Cardiac muscle cell (in vitro differentiated cells and primary cell): Measurements from ENCODE around the gene LRTM1. TPM values are rescaled to one million over a fixed set of nuclear protein-coding genes. Genes with fewer than 3 reads are reported as not detected.

Experiments used
- DNase-seq, 2 donors: peaks; one replicate each; pipeline versions ENCODE4 v3.0.0 to v3.0.0-alpha.2; 2010 to 2017; ENCODE audit warnings: low read depth in 1 of 2, low spot score in 1 of 2
- H3K27ac ChIP-seq: fragments of 200-600 bp; sonication (generic); 2 replicates; pipeline ENCODE4 v1.5.1; 2016
- H3K27me3 ChIP-seq: fragments of 200-600 bp; sonication (generic); 2 replicates; pipeline ENCODE4 v1.6.0; 2016; ENCODE audit warnings: control low read depth
- H3K36me3 ChIP-seq: fragments of 200-600 bp; sonication (generic); 2 replicates; pipeline ENCODE4 v1.5.1; 2016; ENCODE audit warnings: control low read depth
- H3K4me1 ChIP-seq: fragments of 200-600 bp; sonication (generic); 2 replicates; pipeline ENCODE4 v1.8.1; 2017; ENCODE audit warnings: low read depth, mild to moderate bottlenecking, mixed run types
- H3K4me3 ChIP-seq: fragments of 200-600 bp; sonication (generic); 2 replicates; pipeline ENCODE4 v1.5.1; 2016; ENCODE audit warnings: mild to moderate bottlenecking
- H3K9me3 ChIP-seq: fragments of 200-600 bp; sonication (generic); 2 replicates; pipeline ENCODE4 v1.5.1; 2017; ENCODE audit warnings: low read depth, mild to moderate bottlenecking, control low read depth
- polyA plus RNA-seq: library from polyadenylated mRNA; unstranded; fragments of >200 nt; fragmentation: Nextera tagmentation; extraction: Ambion mirVana; gene quantifications from 2 replicates; pipeline ENCODE4 v1.2.1, GENCODE V29; 2016
- total RNA-seq: library from RNA; depleted of rRNA; stranded (reverse); fragments of >200 nt; gene quantifications from 2 replicates; pipeline ENCODE4 v1.2.3, GENCODE V29; 2016
- TF ChIP-seq, protein P1 (sequence below): IDR thresholded peaks from 2 replicates; pipeline ENCODE4 v1.5.1; 2012; ENCODE audit warnings: low read depth, mild to moderate bottlenecking, low read length

Gene LRTM1
- total and polyA plus RNA-seq, 2 experiments from 2014 or later = 0.13 TPM; not detected in 1

DNA sequence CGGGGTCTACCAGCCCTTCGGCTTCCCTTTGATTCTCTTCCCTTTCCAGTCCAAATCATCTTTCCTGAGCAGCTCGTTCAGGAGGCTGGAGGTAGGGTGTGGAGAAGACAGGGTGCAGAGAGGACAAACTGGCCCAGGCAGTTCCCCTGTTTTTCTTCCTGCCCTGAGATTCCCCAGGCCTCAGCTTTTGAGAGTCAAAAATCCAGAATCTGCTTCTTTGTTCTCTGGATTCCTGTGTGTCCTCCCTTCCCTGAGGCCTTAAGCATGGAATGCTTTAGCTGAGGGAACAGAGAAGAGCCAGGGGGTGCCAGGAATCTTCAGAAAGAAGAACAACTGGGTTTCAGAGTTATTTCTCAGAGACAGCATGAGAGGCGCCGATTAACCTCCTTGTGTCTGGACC lies 26.7 kb upstream of the LRTM1 start:
- H3K27me3 ChIP-seq = no peaks in the 10 kb centered on the region
- H3K4me3 ChIP-seq = no peak overlapping the region
- TF ChIP-seq, protein P1, sequence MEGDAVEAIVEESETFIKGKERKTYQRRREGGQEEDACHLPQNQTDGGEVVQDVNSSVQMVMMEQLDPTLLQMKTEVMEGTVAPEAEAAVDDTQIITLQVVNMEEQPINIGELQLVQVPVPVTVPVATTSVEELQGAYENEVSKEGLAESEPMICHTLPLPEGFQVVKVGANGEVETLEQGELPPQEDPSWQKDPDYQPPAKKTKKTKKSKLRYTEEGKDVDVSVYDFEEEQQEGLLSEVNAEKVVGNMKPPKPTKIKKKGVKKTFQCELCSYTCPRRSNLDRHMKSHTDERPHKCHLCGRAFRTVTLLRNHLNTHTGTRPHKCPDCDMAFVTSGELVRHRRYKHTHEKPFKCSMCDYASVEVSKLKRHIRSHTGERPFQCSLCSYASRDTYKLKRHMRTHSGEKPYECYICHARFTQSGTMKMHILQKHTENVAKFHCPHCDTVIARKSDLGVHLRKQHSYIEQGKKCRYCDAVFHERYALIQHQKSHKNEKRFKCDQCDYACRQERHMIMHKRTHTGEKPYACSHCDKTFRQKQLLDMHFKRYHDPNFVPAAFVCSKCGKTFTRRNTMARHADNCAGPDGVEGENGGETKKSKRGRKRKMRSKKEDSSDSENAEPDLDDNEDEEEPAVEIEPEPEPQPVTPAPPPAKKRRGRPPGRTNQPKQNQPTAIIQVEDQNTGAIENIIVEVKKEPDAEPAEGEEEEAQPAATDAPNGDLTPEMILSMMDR = no peak
- H3K36me3 ChIP-seq = no peaks in the 10 kb centered on the region
- no peak for DNase-seq
- H3K9me3 ChIP-seq = no peaks in the 10 kb centered on the region
- peak overlapping the region; percentile 51 for H3K27ac ChIP-seq
- peaks cover 12% of the 10 kb centered on the region for H3K4me1 ChIP-seq

DNA sequence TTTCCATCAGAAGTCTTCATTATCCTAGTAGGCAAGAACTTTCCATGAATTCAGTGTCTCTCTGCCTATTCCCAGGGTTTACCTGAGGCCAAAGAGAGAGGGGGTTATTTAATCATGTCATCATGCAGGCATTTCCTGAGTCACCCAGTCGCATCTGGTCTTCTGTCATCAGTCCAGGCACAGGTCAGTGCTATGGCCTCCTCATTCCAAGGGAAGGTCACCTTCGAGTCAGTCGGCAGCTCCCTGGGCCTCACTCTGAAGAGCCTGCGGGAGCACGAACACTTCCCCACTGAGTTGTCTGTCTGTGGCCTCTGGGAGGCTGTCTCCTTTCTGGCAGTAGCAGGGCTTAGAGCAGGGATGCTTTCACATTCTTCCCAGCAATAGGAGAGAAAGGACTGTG lies 26.2 kb upstream of the LRTM1 start:
- H3K27ac ChIP-seq = peak overlapping the region; percentile 51
- H3K9me3 ChIP-seq = no peaks in the 10 kb centered on the region
- no peaks in the 10 kb centered on the region for H3K36me3 ChIP-seq
- peak; percentile 31 to 77 for DNase-seq
- no peaks in the 10 kb centered on the region for H3K27me3 ChIP-seq
- H3K4me1 ChIP-seq = peaks cover 12% of the 10 kb centered on the region
- TF ChIP-seq, protein P1 = no peak
- H3K4me3 ChIP-seq = no peak overlapping the region

DNA sequence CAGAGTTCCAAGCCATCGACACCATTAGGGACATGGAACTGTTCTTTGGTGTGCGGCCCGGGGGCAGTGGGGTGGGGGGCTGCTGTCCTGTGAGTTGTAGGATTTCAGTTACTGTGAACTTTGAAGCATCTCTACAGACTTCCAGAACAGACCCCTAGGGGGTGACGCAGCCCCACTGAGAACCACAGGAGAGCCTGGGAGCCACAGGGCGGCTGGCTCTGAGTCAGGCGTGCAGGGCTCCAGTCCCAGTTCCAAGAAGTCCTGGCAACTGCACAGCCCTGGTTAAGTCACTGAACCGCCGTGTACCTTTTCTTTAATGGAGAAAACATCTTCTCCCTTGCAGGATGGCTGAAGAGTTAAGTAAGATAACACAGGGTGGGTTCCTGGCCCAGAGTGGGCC lies 23.5 kb upstream of the LRTM1 start:
- H3K36me3 ChIP-seq = no peaks in the 10 kb centered on the region
- DNase-seq = peak; percentile 75 to 92
- TF ChIP-seq, protein P1 = peak; percentile 84
- no peaks in the 10 kb centered on the region for H3K27me3 ChIP-seq
- H3K27ac ChIP-seq = no peak overlapping the region
- H3K9me3 ChIP-seq = no peaks in the 10 kb centered on the region
- peaks cover 12% of the 10 kb centered on the region for H3K4me1 ChIP-seq
- no peak overlapping the region for H3K4me3 ChIP-seq

DNA sequence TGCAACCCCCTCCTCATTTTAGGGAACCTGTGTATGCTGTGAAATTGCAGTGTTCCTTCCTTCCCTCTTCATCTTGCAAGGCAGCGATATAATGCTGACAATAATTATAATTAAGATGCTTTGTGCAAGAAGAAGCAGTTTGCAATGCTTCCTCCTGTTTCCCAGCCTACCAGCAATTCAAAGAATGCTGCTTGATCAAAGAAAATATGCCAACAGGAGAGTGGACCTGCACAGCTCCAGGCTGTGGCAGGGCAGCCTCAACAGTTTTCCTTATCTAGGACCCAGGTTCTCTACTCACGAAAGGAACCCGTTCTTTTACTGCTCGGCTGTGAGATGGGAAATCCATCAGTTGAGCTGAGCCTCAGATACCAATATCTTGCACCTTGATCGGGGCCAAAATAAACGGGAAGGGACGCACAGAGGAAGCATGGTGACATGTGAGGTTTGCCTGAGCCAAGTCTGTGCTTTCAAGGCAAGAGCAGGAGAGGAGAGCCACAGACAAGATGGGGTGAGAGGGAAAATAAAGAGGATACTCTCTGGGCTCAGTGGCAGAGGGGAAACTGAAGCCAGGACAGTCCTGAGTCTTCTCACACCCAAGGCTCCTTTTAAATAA lies 22.6 kb upstream of the LRTM1 start:
- no peak overlapping the region for H3K27ac ChIP-seq
- no peaks in the 10 kb centered on the region for H3K36me3 ChIP-seq
- H3K9me3 ChIP-seq = no peaks in the 10 kb centered on the region
- TF ChIP-seq, protein P1 = no peak
- DNase-seq = no peak
- H3K4me3 ChIP-seq = no peak overlapping the region
- peaks cover 12% of the 10 kb centered on the region for H3K4me1 ChIP-seq
- no peaks in the 10 kb centered on the region for H3K27me3 ChIP-seq

DNA sequence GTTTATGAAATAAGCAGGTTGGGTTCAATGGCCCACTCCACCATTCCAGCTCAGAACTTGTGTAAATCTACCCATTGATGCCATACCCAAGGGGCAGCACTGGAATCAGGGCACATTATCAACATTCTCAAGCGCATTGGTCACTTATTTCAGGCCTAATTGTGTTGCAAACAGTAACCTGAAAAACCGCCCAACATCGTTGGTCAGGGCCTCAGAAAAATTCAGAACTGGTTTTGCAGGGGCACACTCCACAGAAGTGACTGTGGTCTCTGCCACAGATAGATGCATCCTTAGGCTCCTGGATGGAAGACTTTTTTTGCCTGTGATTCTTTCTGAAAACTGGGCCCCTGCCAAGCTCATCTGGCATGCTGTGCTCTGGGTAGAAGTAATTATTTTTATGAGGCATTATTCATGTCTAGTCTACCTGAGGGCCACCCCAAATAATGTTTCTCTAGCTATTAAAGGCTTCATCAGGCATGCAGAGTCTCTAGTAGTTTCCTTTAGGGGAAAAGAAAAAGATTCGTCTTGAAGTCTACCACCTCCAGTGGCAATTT lies 21.7 kb upstream of the LRTM1 start:
- H3K9me3 ChIP-seq = no peaks in the 10 kb centered on the region
- no peak overlapping the region for H3K4me3 ChIP-seq
- TF ChIP-seq, protein P1 = no peak

More for the DNA sequence above, 21.7 kb upstream of the LRTM1 start:
- no peak for DNase-seq
- Histone ChIP-seq H3K27ac (no peak overlapping the region), H3K36me3 (no peaks in the 10 kb centered on the region), H3K4me1 (peaks cover 11% of the 10 kb centered on the region), H3K27me3 (no peaks in the 10 kb centered on the region)
